ENCODE measurements around the gene TPX2.

The TPX2 gene

DNA sequence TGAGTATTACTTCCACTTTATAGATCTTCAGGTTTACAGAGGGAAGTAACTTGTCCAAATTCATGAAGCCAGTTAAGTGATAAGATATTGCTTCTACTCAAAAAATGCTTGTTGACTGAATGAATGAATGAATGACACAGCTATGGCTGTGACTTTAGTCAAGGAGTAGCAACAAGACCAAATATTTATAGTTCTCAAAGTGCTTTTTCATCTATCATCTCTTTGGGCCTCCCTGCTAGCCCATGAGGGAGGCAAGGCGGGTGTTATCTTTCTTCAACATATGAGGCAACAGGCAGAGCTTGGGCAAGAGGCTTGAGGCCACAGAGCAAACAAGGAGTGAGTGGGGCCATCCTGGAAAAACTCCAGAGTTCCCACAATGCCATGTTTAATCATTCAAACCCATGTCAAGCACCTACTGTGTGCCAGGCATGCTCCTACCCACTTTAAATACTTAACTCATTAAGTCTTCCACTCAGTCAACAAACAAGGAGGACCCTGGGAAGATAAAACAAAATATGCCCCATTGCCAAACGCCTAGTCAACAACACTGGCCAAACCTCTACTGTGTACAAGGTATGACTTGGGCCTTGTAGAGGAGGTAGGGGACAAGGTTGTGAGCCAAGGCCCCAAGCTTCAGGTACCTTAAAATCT is 32.4 kb upstream of the TPX2 start:
- peak; percentile 65 for DNase-seq

DNA sequence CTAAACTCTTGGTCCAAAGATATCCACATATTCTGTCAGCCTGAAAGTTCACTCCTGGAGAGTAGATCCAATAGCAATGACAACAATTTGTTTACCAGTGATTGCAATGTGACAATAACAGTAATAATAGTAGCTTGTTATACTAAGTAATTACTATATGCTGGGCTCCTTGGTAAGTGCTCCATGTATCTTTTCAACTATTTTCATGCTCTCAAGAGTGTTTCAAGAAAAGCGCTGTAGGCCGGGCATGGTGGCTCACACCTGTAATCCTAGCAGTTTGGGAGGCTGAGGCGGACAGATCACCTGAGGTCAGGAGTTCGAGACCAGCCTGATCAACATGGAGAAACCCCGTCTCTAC is 31.9 kb upstream of the TPX2 start:
- no peak for DNase-seq

GRCh38 chr20:31707994-31708735 is 30.9 kb upstream of the TPX2 start:
- DNase-seq, result no peak

- no peak for DNase-seq
Observed at GRCh38 chr20:31708736-31709534, 30.2 kb upstream of the TPX2 start.

- DNase-seq, result no peak
Observed at GRCh38 chr20:31709939-31710338, 29.2 kb upstream of the TPX2 start.

GRCh38 chr20:31710423-31711108 is 28.5 kb upstream of the TPX2 start:
- no peak for DNase-seq

DNA sequence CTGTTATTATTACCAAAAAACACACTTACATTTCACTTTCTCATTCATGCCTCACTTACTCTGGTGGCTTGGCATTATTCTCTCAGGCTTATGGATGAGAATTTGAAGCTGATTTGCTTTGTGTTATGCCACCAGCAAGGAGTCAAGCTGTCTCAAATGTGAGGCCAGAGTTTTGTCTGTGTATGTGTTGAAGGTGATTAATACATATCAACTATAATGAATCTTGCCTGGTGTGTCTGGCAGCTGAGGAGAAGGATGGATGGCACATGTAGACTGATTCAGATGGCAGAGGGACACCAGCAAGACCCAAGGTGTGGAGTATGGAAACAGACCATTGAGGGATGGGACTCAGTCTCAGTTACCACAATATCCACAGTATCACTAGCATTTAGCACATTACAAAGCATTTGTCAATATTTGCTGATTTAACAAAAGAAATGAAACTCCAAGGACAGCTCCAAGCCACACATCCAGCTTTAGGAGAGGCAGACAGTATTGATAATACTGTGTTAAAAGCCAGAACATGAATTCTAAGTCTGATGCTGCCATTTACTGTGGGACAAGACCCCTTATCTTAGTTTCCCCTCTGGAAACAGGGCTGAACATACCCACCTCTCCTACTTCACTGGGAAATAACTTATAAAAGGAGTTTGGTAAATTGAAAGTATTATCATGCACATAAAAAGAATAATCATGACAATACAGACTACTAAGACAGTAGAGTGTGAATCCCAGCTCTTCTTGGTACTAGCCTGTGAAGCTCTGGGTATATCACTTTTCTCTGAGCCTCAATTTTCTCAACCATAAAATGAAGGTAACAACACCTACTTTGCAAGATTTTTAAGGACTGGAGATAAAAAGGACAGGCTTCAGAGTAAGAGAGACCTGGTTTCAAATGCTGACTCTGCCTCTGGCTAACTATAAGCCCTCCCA is 27.6 kb upstream of the TPX2 start:
- DNase-seq, result no peak

- DNase-seq, result no peak
Observed at GRCh38 chr20:31712112-31712553, 27.0 kb upstream of the TPX2 start.

GRCh38 chr20:31712564-31713311 is 26.4 kb upstream of the TPX2 start:
- DNase-seq, result peak; percentile 90

DNA sequence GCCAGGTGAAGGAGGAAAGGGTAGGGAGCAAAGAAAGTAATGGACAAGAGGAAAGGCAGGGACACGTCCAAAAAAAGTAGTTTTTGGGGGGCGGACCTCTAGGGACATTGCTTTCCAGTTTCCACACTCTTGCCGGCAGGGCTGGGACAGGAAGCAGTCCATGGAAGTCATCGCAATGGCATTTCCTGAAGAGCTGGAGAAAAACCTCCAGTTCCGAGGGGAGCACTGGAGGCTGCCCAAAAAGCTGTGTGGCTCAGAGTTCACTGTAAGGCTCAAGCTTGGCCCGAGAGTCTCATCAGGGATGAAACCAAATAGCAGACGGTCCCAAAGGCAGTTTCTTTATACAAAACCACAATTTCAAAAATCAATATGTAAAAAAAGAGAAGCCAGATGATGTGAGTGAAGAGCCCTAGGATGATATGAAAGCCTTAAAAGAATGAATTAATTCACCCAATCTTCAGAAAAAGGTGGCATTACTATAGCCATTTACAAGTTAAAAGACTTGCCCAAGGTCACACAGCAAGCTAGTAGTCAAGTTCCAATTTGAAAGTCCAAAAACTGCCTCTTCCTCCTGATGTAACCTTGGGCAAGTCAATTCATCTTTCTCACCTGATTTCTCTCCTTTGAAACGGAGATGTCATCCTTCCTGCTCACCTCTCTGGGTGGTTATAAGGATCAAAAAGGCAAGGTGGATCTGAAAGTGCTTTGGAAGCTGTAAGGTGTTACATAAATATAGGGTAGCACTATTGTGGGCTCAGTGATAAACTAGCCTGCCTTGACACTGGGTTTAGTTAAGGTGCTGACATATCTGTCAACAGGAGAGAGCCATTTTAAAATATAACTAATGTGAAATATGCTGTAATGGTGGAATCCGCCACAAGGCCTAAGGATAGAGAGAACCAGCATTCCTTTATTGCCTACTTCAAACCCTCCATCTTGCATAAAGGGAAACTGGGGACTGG is 25.5 kb upstream of the TPX2 start:
- peak; percentile 94 for DNase-seq

- DNase-seq, result no peak
Observed at GRCh38 chr20:31715766-31716165, 23.3 kb upstream of the TPX2 start.

GRCh38 chr20:31716351-31716750 is 22.7 kb upstream of the TPX2 start:
- no peak for DNase-seq

DNA sequence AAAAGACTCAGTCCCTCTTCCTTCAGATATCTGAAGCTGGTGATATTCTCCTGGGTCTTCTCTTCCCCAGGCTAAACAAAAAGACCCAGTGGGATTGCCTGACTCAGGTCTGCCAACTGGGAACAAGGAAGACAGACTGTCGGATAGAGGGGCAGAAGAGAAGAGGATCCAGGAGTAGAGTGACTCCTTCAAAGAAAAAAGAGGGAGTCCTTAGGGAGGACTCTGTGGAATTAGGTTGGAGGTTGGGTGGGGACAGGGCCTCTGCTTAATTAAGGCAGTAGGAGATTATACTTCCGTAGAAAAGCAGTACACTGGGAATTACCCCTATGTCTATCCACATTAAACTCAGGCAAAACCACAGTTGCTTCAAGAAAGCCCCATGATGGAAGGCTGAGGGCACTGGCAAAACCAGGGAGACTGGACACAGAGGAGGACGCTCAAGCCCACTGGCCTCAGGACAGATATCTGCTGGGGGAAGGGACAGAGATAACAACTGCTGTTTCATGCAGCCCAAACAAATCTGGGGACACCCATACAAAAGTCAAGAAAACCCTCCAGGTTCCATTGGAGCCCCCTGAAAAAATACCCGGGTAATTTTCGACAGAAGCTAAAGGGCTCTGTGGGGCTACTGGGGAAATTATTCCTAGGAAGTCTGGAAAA is 22.1 kb upstream of the TPX2 start:
- no peak for DNase-seq

DNA sequence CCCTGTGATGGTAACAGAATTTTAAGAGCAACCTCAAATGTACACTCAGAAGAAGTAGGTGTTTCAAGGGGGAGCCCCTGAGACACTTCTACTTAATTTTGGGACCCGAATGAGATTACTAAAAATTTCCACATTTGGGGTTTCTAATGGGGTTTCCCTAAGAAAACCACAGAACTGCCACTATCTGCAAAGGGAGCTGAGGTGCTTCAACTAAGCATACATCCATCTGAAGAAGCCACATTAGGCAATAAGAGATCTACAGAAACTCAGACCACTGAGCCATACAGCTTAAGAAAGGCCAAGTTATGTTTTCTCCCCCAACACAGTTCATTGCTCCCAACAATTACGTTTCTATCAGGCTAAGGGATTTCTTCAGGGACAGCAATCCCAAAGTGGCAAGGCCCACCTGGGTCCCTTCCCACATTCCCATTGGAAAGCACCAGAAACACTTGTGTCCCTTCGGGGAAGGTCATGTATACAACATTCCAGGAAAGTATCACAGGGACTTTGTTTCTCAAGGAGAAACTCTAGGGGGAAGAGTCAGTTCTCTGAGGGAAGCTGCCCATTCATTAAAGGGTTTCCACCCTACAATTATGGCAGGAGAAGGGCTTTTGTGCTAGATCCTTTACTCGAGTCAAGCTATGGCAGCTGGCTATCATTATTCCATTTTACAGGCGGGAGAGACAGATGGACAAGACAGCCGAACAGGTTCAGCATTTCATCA is 21.4 kb upstream of the TPX2 start:
- no peak for DNase-seq

DNA sequence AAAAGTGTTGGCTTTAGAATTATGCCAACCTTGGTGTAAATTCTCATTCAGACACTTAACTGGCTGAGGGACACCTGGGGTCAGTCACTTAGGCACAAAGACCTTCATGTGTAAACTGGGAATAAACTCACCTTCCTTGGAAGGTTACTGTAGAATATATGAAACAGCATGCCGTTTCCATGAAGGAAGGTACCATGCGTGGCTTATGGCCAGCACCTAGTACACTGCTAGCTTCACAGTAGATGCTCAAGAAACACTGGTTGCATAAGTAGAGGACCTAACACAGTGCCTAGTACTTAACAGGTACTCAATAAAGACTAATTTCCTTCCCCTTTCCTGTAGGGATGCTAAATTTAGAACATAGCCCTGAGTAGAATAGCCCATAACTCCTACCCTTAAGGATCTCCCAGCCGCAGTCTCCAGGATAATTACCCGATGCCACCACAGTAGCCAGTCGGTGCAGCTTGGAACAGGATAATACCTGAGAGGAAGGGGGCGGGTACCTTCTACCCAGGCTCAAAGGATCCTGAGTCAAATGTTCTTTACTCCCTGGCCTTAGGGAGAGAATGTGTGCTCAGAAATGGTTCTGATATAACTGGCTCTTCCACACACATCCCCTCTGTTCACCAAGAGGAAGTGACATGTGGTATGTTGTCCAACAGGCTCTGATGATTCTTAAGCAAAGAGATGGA is 20.0 kb upstream of the TPX2 start:
- DNase-seq, result no peak

- DNase-seq, result peak; percentile 72
Observed at GRCh38 chr20:31719644-31720485, 19.2 kb upstream of the TPX2 start.
